EH (cell line): ENCODE measurements around the gene CIT.

Source experiments
- DNase-seq: peaks from one replicate; pipeline ENCODE4 v3.0.0-alpha.2; 2015; ENCODE audit warnings: low read depth

CIT gene

GRCh38 chr12:119859241-119859640, 17.9 kb downstream of the CIT start:
- peak; percentile 11 for DNase-seq

DNA sequence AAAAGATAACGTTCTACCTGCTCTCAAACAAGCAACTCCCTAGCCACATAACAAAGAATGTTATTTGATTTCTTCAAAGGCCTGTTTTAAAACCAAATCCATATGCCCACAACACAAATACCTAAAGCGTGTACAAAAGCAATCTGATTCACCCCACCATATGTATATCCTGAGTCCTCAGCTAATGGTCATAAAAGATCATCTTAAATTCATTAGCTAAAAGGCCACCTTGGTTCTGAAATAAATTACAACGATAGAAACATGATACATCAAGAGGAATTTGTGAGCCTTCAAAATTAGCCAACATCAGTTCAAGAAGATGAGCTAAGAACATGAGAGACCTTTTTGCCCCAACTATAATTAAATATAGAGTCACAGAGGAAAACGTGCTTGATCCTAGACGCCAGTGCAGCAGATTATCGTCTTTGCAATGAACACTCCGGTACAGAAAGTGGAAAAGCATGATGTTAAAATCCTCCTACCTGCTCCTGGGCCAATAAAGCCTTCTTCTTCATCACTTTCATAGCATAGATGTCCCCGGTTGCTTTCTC, 20.0 kb downstream of the CIT start:
- DNase-seq: peak; percentile 13

GRCh38 chr12:119850330-119850729, 26.8 kb downstream of the CIT start:
- no peak for DNase-seq

GRCh38 chr12:119843100-119843499, 34.0 kb downstream of the CIT start:
- DNase-seq: peak; percentile 30

DNA sequence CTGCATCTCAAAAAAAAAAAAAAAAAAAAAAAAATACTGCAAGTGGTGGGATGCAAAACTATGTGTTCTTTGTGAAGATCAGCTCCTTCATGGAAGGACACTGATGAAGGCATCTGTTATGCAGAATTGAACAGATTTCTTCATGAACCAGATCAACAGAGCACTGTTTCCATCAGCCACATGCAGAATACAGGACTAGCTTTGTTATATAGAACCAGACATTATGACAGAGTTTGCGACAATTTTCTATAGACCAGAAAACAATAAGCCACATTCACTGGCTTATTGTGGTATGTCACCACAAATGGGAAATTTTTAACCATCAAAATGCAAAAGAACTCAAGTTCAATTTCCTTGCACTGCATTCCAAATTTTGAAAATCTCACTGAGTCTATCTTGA, 34.7 kb downstream of the CIT start:
- no peak for DNase-seq

DNA sequence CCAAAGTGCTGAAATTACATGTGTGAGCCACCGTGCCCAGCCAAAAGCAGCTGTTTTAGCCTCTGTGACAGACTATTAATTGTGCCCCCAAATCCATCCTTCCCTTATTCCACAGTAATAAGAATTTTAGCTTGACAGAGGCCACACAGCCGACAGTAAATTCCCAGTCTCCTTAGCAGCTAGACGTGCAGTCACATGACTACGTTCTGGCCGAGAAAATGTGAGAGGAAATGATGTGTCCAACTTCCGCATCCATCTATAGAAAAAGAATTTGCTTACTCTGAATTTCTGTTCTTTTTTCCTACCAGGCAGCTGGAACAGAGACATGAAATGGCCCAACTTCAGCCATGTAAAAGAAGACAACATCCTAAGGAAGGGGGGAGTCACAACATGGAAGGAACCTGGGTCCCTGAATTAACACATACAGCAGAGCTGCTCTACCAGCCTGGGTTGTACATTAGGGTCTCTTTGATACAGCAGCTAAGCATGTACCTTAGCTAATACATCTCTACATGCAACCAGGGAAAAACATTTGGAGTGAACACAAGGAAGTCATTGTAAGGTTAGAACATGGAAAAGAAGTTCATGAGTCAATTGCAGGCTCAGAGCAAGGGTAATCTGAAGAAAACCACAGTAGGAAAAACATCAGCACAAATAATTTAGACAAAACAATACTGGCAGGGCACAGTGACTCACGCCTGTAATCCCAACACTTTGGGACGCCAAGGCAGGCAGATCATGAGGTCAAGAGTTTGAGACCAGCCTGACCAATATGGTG, 35.5 kb downstream of the CIT start:
- peak; percentile 14 for DNase-seq

DNA sequence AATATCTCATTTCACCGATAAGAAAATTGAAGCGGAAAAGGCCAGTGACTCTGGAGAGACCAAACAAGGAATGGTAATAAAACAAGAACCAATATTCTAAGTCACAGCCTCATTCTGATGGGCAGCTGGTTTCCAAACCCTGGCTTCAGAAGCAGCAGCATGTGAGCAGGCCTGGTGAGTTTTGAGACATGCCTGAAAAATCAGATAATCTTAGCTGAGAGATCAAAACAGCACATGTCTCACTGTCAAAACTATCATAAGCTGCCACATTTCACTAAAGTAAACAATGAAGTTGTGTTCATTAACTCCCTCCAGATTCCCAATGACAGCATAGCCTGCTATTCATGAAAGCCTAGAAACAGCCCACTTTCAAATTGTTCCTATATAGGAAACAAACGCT, 36.5 kb downstream of the CIT start:
- DNase-seq: no peak

DNA sequence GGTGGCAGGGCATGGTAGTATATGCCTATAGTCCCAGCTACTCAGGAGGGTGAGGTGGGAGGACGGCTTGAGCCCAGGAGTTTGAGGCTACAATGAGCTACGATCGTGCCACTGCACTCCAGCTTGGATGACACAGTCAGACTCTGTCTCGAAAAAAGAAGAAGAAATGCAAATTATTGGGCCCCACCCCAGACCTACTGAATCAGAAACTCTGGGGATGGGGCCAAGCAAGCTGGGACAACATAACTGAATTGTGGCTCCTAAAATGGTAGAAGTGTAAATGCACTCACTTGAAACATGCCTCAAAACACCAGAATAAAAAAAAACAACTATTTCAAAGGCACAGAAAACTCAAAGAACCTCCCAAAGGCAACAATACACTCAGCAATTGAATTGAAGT, 37.0 kb downstream of the CIT start:
- DNase-seq: no peak

DNA sequence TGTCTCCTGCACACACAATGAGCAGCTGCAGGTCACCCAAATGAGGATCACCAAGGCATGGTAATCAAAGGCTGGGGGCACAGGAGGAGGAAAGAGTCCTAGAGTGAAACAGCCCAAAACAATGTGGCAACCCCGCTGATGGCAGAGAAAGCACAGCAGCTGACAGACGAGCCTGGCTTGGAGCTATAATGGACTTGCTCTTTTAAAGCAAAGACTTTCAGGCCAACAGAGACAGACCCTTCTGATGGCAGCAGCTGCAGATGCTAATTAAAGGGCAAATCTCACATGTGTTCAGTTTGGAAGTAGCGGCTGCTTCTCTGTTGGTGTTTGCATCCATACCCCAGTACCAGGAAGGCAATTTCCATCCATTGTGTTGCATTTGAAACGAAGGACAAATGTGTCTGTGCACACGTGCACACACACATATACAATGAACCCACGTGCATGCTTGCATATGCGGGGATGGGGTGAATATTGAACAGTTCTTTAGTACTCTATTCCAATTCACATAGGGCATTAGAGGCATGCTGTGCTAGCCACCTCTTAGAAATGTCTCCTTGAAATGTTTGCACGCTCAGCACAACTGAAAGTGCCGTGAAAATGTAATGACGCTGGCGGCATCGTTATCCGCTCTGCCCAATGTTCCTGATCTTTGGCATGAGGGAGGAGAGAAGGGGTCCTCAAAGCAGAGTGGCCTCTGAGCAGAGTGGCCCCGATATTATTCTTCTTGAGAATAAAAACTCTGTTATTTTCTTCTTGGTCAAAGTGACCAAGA, 38.1 kb downstream of the CIT start:
- no peak for DNase-seq

GRCh38 chr12:119836781-119837180, 40.3 kb downstream of the CIT start:
- no peak for DNase-seq

DNA sequence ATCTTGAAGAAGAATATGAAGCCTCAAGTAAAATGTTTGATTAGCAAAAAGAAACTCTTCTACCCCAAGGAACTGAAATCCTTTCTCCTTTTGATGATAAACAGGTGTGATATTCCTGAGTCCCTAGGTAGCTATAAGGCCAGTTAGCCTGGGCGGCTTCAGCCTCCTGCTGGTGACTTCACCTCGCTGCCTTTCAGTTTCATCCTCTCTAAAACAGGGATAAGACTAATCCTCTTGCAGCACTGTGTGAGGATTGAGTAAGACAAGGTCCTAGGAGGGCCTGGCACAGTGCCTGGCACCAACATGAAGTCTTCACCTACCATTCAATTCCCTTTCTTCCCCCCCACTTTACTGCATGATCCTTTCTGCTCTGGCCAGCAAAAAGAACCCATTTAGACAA, 42.1 kb downstream of the CIT start:
- peak; percentile 7 for DNase-seq

DNA sequence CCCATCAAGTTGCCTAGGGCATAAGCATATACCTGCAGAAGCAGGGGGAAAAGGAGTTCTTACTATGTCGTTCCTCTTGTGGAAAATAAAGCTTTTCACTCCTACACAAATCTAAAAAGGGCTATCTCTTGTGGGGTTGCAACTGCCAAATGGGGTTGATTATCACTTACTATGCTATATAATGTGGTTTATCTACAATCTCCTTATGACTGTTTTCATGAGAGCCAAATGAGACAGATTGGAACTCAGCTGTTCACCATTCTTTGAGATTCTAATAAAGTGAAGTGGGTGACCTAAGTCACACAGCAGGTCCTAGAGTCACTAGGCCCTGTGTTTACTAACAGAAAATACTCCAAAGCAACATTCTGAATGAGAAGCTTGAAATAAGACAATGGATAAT, 47.7 kb downstream of the CIT start:
- DNase-seq: no peak

GRCh38 chr12:119828300-119828699, 48.8 kb downstream of the CIT start:
- DNase-seq: no peak

- no peak for DNase-seq
Observed at GRCh38 chr12:119827760-119828159, 49.4 kb downstream of the CIT start.

- peak; percentile 29 for DNase-seq
Observed at GRCh38 chr12:119826661-119827445, 50.3 kb downstream of the CIT start.

GRCh38 chr12:119825262-119825661, 51.9 kb downstream of the CIT start:
- no peak for DNase-seq

GRCh38 chr12:119822046-119822445, 55.1 kb downstream of the CIT start:
- no peak for DNase-seq

DNA sequence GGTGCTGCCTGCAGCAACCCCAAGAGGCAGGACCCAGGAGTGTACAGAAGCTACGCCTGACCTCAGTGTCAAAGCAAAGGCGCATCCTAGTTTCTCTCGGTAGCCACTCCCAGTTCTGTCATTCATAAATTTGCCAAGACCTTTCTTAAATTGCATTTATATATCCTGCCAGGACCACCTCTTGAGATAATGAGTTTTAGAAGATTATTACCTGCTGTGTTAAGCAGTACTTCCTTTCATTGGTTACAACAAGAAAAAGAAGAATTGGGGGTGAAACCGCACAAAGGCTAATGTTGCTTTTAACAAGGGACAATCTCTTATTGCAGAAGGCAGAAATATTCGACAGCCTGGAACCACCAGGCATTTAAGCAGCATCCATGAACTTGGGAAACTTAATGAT, 57.8 kb downstream of the CIT start:
- no peak for DNase-seq

- no peak for DNase-seq
Observed at GRCh38 chr12:119817546-119818343, 59.4 kb downstream of the CIT start.

GRCh38 chr12:119809023-119809422, 68.1 kb downstream of the CIT start:
- peak; percentile 13 for DNase-seq

- DNase-seq: peak; percentile 80
Observed at GRCh38 chr12:119808441-119808840, 68.7 kb downstream of the CIT start.

- no peak for DNase-seq
Observed at GRCh38 chr12:119807380-119807779, 69.7 kb downstream of the CIT start.
